Endothelial cell (in vitro differentiated cells): ENCODE measurements around the gene GRAP2. TPM values are rescaled to one million over a fixed set of nuclear protein-coding genes. Genes with fewer than 3 reads are reported as not detected.

Source experiments
- DNase-seq: peaks from one replicate; pipeline ENCODE4 v3.0.0; 2021; ENCODE audit warnings: low spot score
- H3K27ac Mint-ChIP-seq: one replicate; pipeline ENCODE4 v1.8.0; 2021; ENCODE audit warnings: mixed read lengths, inconsistent platforms; ENCODE audit not compliant: unreplicated experiment
- H3K27me3 Mint-ChIP-seq: one replicate; pipeline ENCODE4 v1.8.0; 2021; ENCODE audit warnings: mild to moderate bottlenecking, moderate library complexity, mixed read lengths, inconsistent platforms; ENCODE audit not compliant: unreplicated experiment
- H3K36me3 Mint-ChIP-seq: one replicate; pipeline ENCODE4 v1.8.0; 2021; ENCODE audit warnings: mild to moderate bottlenecking, low read depth, mixed read lengths, inconsistent platforms; ENCODE audit not compliant: unreplicated experiment
- H3K4me1 Mint-ChIP-seq: one replicate; pipeline ENCODE4 v1.8.0; 2021; ENCODE audit warnings: mild to moderate bottlenecking, mixed read lengths, inconsistent platforms; ENCODE audit not compliant: unreplicated experiment
- H3K4me3 Mint-ChIP-seq: one replicate; pipeline ENCODE4 v1.8.0; 2021; ENCODE audit warnings: mild to moderate bottlenecking, mixed read lengths, inconsistent platforms; ENCODE audit not compliant: unreplicated experiment
- H3K9me3 Mint-ChIP-seq: one replicate; pipeline ENCODE4 v1.8.0; 2021; ENCODE audit warnings: mixed read lengths, inconsistent platforms; ENCODE audit not compliant: unreplicated experiment
- total RNA-seq: library from RNA; stranded (reverse); fragmentation: NEBNext Ultra II Directional; extraction: Animal tissue kit (Norgen Biotek cat#: 25700); gene quantifications from one replicate; pipeline ENCODE4 v1.2.1, GENCODE V29; 2021; ENCODE audit not compliant: unreplicated experiment
- TF ChIP-seq, protein P1 (sequence below): fragments of 200-600 bp; sonication (generic); IDR thresholded peaks from one replicate; pipeline ENCODE4 v1.5.0; 2021; ENCODE audit warnings: antibody characterized with exemption; ENCODE audit not compliant: unreplicated experiment

GRAP2 gene
- total RNA-seq, 1 donor from 2014 or later: 20.5 TPM

DNA sequence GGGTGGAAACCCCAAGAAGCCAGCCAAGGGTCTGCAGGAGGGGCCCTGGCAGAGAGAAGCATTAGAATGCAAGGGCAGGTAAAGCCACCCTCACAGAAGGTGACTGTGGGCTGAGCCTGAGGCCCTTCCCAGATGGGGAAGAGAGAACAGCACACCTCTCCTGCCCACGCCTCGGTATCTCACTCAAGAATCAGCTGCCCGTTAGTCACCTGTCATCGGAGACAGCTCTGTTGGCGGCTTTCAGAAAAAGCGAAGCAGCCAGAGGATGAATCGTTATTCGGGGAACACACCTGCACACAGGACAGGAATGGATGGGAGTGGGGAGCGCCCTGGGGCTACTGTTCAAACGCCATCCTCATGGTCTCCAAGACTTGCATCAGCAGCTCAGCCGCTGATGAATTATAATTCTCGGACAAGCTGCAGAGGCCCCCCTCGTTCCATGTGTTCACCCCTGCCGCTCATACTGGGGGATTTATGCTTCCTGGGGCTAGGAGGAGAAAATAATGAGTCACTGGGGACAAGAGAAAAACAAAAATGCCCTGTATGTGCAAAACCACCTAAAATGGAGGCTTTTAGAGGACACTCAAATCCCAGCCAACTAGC is 37.7 kb downstream of the GRAP2 start:
- TF ChIP-seq, protein P1, sequence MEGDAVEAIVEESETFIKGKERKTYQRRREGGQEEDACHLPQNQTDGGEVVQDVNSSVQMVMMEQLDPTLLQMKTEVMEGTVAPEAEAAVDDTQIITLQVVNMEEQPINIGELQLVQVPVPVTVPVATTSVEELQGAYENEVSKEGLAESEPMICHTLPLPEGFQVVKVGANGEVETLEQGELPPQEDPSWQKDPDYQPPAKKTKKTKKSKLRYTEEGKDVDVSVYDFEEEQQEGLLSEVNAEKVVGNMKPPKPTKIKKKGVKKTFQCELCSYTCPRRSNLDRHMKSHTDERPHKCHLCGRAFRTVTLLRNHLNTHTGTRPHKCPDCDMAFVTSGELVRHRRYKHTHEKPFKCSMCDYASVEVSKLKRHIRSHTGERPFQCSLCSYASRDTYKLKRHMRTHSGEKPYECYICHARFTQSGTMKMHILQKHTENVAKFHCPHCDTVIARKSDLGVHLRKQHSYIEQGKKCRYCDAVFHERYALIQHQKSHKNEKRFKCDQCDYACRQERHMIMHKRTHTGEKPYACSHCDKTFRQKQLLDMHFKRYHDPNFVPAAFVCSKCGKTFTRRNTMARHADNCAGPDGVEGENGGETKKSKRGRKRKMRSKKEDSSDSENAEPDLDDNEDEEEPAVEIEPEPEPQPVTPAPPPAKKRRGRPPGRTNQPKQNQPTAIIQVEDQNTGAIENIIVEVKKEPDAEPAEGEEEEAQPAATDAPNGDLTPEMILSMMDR: no peak
- peaks cover 26% of the 10 kb centered on the region for H3K4me1 Mint-ChIP-seq
- no peak for DNase-seq
- H3K9me3 Mint-ChIP-seq: no peaks in the 10 kb centered on the region
- H3K27me3 Mint-ChIP-seq: no peaks in the 10 kb centered on the region
- H3K36me3 Mint-ChIP-seq: no peaks in the 10 kb centered on the region
- no peak overlapping the region for H3K4me3 Mint-ChIP-seq
- no peak overlapping the region for H3K27ac Mint-ChIP-seq

DNA sequence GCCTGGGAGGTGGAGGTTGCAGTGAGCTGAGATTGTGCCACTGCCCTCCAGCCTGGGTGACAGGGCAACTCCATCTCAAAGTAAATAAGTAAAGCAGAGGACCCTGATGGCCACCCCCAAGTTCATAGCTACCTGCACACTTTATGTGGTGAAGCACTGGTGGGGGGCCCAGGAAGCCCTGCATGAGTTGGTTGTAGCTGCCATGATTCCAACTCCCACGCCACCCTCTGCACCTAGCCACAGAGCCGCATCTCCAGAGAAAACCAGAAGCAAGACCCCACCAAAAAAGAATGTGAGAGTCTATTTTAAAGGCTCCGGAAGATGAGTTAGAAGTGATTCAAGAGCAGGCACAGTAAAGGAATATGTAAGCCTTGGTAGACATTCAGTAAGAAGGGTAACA is 38.9 kb downstream of the GRAP2 start:
- TF ChIP-seq, protein P1: no peak
- no peak for DNase-seq
- H3K4me1 Mint-ChIP-seq: peaks cover 26% of the 10 kb centered on the region
- H3K36me3 Mint-ChIP-seq: no peaks in the 10 kb centered on the region
- H3K9me3 Mint-ChIP-seq: no peaks in the 10 kb centered on the region
- no peak overlapping the region for H3K4me3 Mint-ChIP-seq
- no peaks in the 10 kb centered on the region for H3K27me3 Mint-ChIP-seq
- H3K27ac Mint-ChIP-seq: no peak overlapping the region

DNA sequence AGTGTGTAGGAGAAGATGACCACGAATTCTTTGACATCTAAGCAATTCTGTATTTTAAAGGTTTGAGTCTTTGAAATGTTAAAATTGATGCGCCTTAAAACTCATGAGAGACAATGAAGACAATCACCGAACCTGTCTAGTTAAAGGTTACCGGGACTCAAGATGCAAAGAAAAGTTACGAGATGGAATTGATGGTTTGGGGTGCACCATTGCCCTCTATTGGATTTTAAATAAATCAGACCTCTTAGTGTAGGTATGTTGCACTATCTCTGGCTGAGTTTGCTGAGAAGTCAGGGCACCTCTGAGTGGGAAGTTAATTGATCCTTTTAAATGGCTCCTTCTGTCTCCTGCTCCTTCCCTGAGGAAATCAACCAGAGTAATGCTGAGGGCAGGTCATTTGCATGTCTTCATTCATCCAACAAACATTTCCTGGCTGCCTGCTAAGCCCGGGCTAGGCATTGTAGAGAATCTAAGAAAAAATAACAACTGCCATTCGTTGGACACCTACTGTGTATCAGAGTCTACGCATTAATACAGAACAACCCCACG is 39.9 kb downstream of the GRAP2 start:
- no peaks in the 10 kb centered on the region for H3K27me3 Mint-ChIP-seq
- H3K9me3 Mint-ChIP-seq: no peaks in the 10 kb centered on the region
- H3K27ac Mint-ChIP-seq: no peak overlapping the region
- no peak overlapping the region for H3K4me3 Mint-ChIP-seq
- TF ChIP-seq, protein P1: no peak
- H3K4me1 Mint-ChIP-seq: peaks cover 30% of the 10 kb centered on the region
- H3K36me3 Mint-ChIP-seq: no peaks in the 10 kb centered on the region
- DNase-seq: no peak

GRCh38 chr22:39941601-39942000 is 40.7 kb downstream of the GRAP2 start:
- H3K36me3 Mint-ChIP-seq: no peaks in the 10 kb centered on the region
- H3K27me3 Mint-ChIP-seq: no peaks in the 10 kb centered on the region
- DNase-seq: no peak
- TF ChIP-seq, protein P1: no peak
- H3K4me1 Mint-ChIP-seq: peaks cover 25% of the 10 kb centered on the region
- no peaks in the 10 kb centered on the region for H3K9me3 Mint-ChIP-seq
- H3K4me3 Mint-ChIP-seq: no peak overlapping the region
- H3K27ac Mint-ChIP-seq: peak overlapping the region; percentile 53

DNA sequence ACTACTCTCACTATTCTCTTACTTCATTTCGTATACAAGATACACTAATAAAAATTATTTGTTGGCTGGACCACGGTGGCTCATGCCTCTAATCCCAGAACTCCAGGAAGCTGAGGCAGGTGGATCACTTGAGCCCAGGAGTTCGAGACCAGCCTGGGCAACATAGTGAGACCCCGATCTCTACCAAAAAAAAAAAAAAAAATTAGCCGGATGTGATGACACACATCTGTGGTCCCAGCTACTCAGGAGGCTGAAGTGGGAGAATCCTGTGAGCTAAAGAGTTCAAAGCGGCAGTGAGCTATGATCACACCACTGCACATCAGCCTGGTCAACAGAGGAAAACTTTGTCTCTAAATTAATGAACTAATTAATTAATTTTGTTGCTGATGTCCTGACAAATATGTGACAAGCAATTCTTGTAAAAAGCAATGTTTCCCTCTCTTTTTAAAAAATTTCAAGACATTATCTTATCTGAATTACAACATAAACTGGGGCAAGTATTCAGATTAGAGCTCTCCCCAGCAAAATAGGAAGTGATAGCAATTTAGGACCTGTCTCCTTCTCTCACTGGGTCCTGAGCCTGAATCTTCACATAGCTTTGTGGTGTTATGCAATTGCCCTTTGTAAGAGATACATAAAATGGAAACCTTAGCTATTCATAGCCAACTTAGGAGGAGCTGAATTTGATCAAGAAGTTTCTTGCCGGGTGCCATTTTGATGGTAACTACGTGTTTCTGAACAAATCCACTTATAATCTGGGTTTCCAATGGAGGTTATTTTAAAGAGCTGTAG is 41.8 kb downstream of the GRAP2 start:
- H3K36me3 Mint-ChIP-seq: no peaks in the 10 kb centered on the region
- H3K4me1 Mint-ChIP-seq: peaks cover 35% of the 10 kb centered on the region
- H3K27ac Mint-ChIP-seq: no peak overlapping the region
- no peaks in the 10 kb centered on the region for H3K9me3 Mint-ChIP-seq
- TF ChIP-seq, protein P1: no peak
- DNase-seq: no peak
- no peaks in the 10 kb centered on the region for H3K27me3 Mint-ChIP-seq
- H3K4me3 Mint-ChIP-seq: no peak overlapping the region
